H9 (cell line): ENCODE data around the gene NXN. TPM values are rescaled to one million over a fixed set of nuclear protein-coding genes. Genes with fewer than 3 reads are reported as not detected.

Experiments
- DNase-seq: peaks from one replicate; pipeline ENCODE4 v3.0.0-alpha.2; 2017
- H2AFZ ChIP-seq: one replicate; pipeline ENCODE4 v1.6.1; 2013; ENCODE audit warnings: mild to moderate bottlenecking, low read length, control low read depth, moderate library complexity
- H2AK5ac ChIP-seq: 2 replicates; pipeline ENCODE4 v1.6.1; 2013; ENCODE audit warnings: low read length, control low read depth, mixed read lengths; ENCODE audit not compliant: insufficient read length
- H2BK120ac ChIP-seq: one replicate; pipeline ENCODE4 v1.6.1; 2013; ENCODE audit warnings: low read depth, mild to moderate bottlenecking, low read length, control low read depth, inconsistent platforms; ENCODE audit not compliant: poor library complexity, severe bottlenecking
- H2BK12ac ChIP-seq: 2 replicates; pipeline ENCODE4 v1.6.1; 2013; ENCODE audit warnings: low read length, control low read depth, mixed read lengths, low read depth; ENCODE audit not compliant: insufficient read length
- H2BK15ac ChIP-seq: 2 replicates; pipeline ENCODE4 v1.6.1; 2013; ENCODE audit warnings: low read depth, low read length, control low read depth
- H2BK20ac ChIP-seq: one replicate; pipeline ENCODE4 v1.6.1; 2013; ENCODE audit warnings: low read depth, mild to moderate bottlenecking, low read length, control low read depth, inconsistent platforms; ENCODE audit not compliant: poor library complexity, severe bottlenecking
- H2BK5ac ChIP-seq: 2 replicates; pipeline ENCODE4 v1.6.1; 2013; ENCODE audit warnings: low read length, control low read depth, mixed read lengths; ENCODE audit not compliant: insufficient read length
- H3K14ac ChIP-seq: 2 replicates; pipeline ENCODE4 v1.6.1; 2013; ENCODE audit warnings: low read length, control low read depth; ENCODE audit not compliant: insufficient read depth
- H3K18ac ChIP-seq: 2 replicates; pipeline ENCODE4 v1.6.1; 2013; ENCODE audit warnings: low read depth, mild to moderate bottlenecking, mixed read lengths, low read length, control low read depth; ENCODE audit not compliant: insufficient read length
- H3K23ac ChIP-seq: 2 replicates; pipeline ENCODE4 v1.6.1; 2013; ENCODE audit warnings: low read length, control low read depth, mixed read lengths, low read depth; ENCODE audit not compliant: insufficient read length
- H3K23me2 ChIP-seq: 2 replicates; pipeline ENCODE4 v1.6.1; 2013; ENCODE audit warnings: low read depth, mild to moderate bottlenecking, mixed read lengths, low read length, control low read depth; ENCODE audit not compliant: insufficient read length, poor library complexity, severe bottlenecking
- H3K27ac ChIP-seq: 2 replicates; pipeline ENCODE4 v1.5.1; 2013; ENCODE audit warnings: low read length, control low read depth, mixed read lengths, low read depth; ENCODE audit not compliant: insufficient read length
- H3K27me3 ChIP-seq: 2 replicates; pipeline ENCODE4 v1.6.1; 2013; ENCODE audit warnings: low read length, control low read depth, inconsistent platforms; ENCODE audit not compliant: insufficient read depth
- H3K4ac ChIP-seq: 2 replicates; pipeline ENCODE4 v1.6.1; 2013; ENCODE audit warnings: low read depth, mild to moderate bottlenecking, control low read depth, inconsistent platforms, low read length, moderate library complexity
- H3K4me1 ChIP-seq: 2 replicates; pipeline ENCODE4 v1.6.1; 2013; ENCODE audit warnings: low read length, control low read depth, inconsistent platforms; ENCODE audit not compliant: insufficient read depth
- H3K4me2 ChIP-seq: 2 replicates; pipeline ENCODE4 v1.6.1; 2013; ENCODE audit warnings: low read length, control low read depth, mixed read lengths; ENCODE audit not compliant: insufficient read length, insufficient read depth
- H3K56ac ChIP-seq: 2 replicates; pipeline ENCODE4 v1.6.1; 2013; ENCODE audit warnings: low read depth, mild to moderate bottlenecking, mixed read lengths, low read length, control low read depth; ENCODE audit not compliant: insufficient read length
- H3K79me1 ChIP-seq: 2 replicates; pipeline ENCODE4 v1.6.1; 2013; ENCODE audit warnings: low read depth, mild to moderate bottlenecking, moderate library complexity, low read length, control low read depth, inconsistent platforms; ENCODE audit not compliant: insufficient read depth, poor library complexity, severe bottlenecking
- H3K79me2 ChIP-seq: 2 replicates; pipeline ENCODE4 v1.6.1; 2013; ENCODE audit warnings: low read length, control low read depth, inconsistent platforms; ENCODE audit not compliant: insufficient read depth
- H3K9ac ChIP-seq: 2 replicates; pipeline ENCODE4 v1.6.1; 2013; ENCODE audit warnings: low read length, control low read depth, mixed read lengths; ENCODE audit not compliant: insufficient read length; ENCODE audit errors: extremely low read depth
- H3K9me3 ChIP-seq: one replicate; pipeline ENCODE4 v1.6.1; 2013; ENCODE audit warnings: low read depth, low read length, inconsistent platforms; ENCODE audit not compliant: control insufficient read depth
- H3T11ph ChIP-seq: one replicate; pipeline ENCODE4 v1.6.1; 2013; ENCODE audit warnings: mild to moderate bottlenecking, low read length, control low read depth, inconsistent platforms
- H4K20me1 ChIP-seq: one replicate; pipeline ENCODE4 v1.6.1; 2013; ENCODE audit not compliant: control insufficient read depth, insufficient read length, insufficient read depth
- H4K5ac ChIP-seq: 2 replicates; pipeline ENCODE4 v1.6.1; 2013; ENCODE audit warnings: low read depth, mild to moderate bottlenecking, mixed read lengths, low read length, control low read depth; ENCODE audit not compliant: insufficient read length
- H4K8ac ChIP-seq: replicated peaks from 2 replicates; pipeline ENCODE4 v1.6.1; 2013; ENCODE audit warnings: low read length, control low read depth, mixed read lengths, low read depth; ENCODE audit not compliant: insufficient read length
- H4K91ac ChIP-seq: 2 replicates; pipeline ENCODE4 v1.6.1; 2013; ENCODE audit warnings: low read depth, mild to moderate bottlenecking, moderate library complexity, mixed read lengths, low read length, control low read depth; ENCODE audit not compliant: insufficient read length
- H3K27ac Mint-ChIP-seq, 3 experiments: 2 replicates in 2 of 3; 3 replicates in 1 of 3; pipeline ENCODE4 v1.8.0; 2020 to 2021; ENCODE audit warnings: mixed read lengths in 3 of 3, mild to moderate bottlenecking in 1 of 3, moderate library complexity in 1 of 3
- H3K27me3 Mint-ChIP-seq: 2 replicates; pipeline ENCODE4 v1.8.0; 2021; ENCODE audit warnings: low read depth, mild to moderate bottlenecking, moderate library complexity, mixed read lengths
- H3K36me3 Mint-ChIP-seq, 3 experiments: 2 replicates in 2 of 3; 3 replicates in 1 of 3; pipeline ENCODE4 v1.8.0; 2020 to 2021; ENCODE audit warnings: low read depth in 3 of 3, mixed read lengths in 3 of 3; ENCODE audit not compliant: insufficient read depth in 1 of 3
- H3K4me1 Mint-ChIP-seq, 2 experiments: 2 replicates each; pipeline ENCODE4 v1.8.0; 2020; ENCODE audit warnings: mixed read lengths in 2 of 2
- H3K4me3 Mint-ChIP-seq, 2 experiments: 2 replicates in 1 of 2; 3 replicates in 1 of 2; pipeline ENCODE4 v1.8.0; 2020 to 2021; ENCODE audit warnings: mild to moderate bottlenecking in 2 of 2, mixed read lengths in 2 of 2, moderate library complexity in 1 of 2
- H3K9me3 Mint-ChIP-seq, 2 experiments: 2 replicates in 1 of 2; 3 replicates in 1 of 2; pipeline ENCODE4 v1.8.0; 2020; ENCODE audit warnings: mild to moderate bottlenecking in 2 of 2, mixed read lengths in 2 of 2, moderate library complexity in 1 of 2
- CTCF ChIP-seq: fragments of 200-600 bp; sonication (generic); conservative IDR thresholded peaks from 3 replicates; pipeline ENCODE4 v1.8.0; 2021; ENCODE audit warnings: antibody characterized with exemption, mild to moderate bottlenecking
- WGBS: extraction: QIAGEN DNeasy Blood & Tissue Kit; methylation state at CpG from one replicate; pipeline ENCODE4 v1.1.7; 2013; ENCODE audit warnings: missing lambda C conversion rate, low lambda C conversion rate, mixed read lengths; ENCODE audit not compliant: insufficient read length; ENCODE audit errors: extremely low coverage; 5-methylcytosine and 5-hydroxymethylcytosine counted together
- total RNA-seq: library from RNA; stranded (reverse); gene quantifications from 2 replicates; pipeline ENCODE4 v1.2.1, GENCODE V29; 2021

The NXN gene
- total RNA-seq, 1 experiment from 2014 or later = 93.6 TPM

GRCh38 chr17:1010086-1010450 lies 30.5 kb upstream of the NXN start:
- no peaks in the 10 kb centered on the region for H3K23me2 ChIP-seq
- no peak overlapping the region for H3K27ac ChIP-seq
- H3K79me1 ChIP-seq = no peaks in the 10 kb centered on the region
- no peak overlapping the region for H4K91ac ChIP-seq
- no peak overlapping the region for H3K4me3 Mint-ChIP-seq
- H3K27ac Mint-ChIP-seq = no peak overlapping the region
- peaks cover 0 to 9% (median 4%) of the 10 kb centered on the region in 3 experiments; a peak in 4 of 7 replicates for H3K36me3 Mint-ChIP-seq
- no peaks in the 10 kb centered on the region for H3K9me3 ChIP-seq
- no peak overlapping the region for H3K4me2 ChIP-seq
- H3K79me2 ChIP-seq = no peaks in the 10 kb centered on the region
- H3K14ac ChIP-seq = no peak overlapping the region
- H2BK20ac ChIP-seq = no peak overlapping the region
- H3K4me1 Mint-ChIP-seq = peaks cover 5 to 6% of the 10 kb centered on the region in 2 experiments; a peak in 3 of 4 replicates
- no peak overlapping the region for H3K56ac ChIP-seq
- no peak overlapping the region for H2BK120ac ChIP-seq
- no peaks in the 10 kb centered on the region; the same call in 1 of the 2 replicates for H3K27me3 Mint-ChIP-seq
- no peak overlapping the region for H3T11ph ChIP-seq
- H3K4ac ChIP-seq = no peak overlapping the region
- no peak overlapping the region for H2AFZ ChIP-seq
- no peaks in the 10 kb centered on the region for H3K27me3 ChIP-seq
- H4K20me1 ChIP-seq = no peaks in the 10 kb centered on the region
- no peak overlapping the region for H3K23ac ChIP-seq
- H2BK15ac ChIP-seq = no peak overlapping the region
- H3K4me1 ChIP-seq = no peaks in the 10 kb centered on the region
- TF ChIP-seq CTCF = no peak
- H4K5ac ChIP-seq = no peak overlapping the region
- H2BK12ac ChIP-seq = no peak overlapping the region
- DNase-seq = no peak
- no peaks in the 10 kb centered on the region for H3K9me3 Mint-ChIP-seq
- no peak overlapping the region for H2BK5ac ChIP-seq
- no peak overlapping the region for H3K18ac ChIP-seq
- no peak overlapping the region for H3K9ac ChIP-seq
- H2AK5ac ChIP-seq = no peak overlapping the region
- H4K8ac ChIP-seq = no peak overlapping the region
- no CpG with 5 or more reads among the region's 10 CpGs for WGBS
